ENCODE data around the gene DLGAP1.

DNA sequence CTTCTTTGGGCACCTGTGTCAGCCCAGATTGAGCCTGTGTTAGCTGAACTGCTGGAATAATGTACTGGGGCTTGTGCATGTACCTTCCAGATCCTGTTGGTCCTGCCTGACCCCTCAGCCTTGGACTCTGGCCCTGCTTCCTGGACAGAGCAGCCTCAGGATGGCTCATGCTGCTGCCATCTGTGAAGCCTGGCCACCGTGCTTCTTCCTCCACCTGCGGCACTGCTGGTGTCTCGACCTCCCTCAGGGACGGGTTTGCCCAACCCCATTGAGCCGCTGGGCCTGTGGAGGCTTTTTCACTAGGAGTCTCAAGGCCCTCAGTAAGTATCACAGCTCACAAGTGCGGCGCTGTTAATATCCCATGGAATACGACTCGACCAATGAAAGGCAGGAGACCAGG lies 662.4 kb downstream of the DLGAP1 start:
- TF ChIP-seq CTCF (IDR thresholded peaks at IDR 0.05; ENCODE audit: insufficient read depth, low read length, poor library complexity, severe bottlenecking) (no peak), EZH2phosphoT487 (conservative IDR thresholded peaks at IDR 0.05; ENCODE audit: low read length) (no peak)
